OCI-LY7 (cell line): Measurements from ENCODE around the gene KRT13.

Source experiments
- CTCF ChIP-seq: fragments of 200-600 bp; sonication (generic); conservative IDR thresholded peaks from 2 replicates; pipeline ENCODE4 v1.5.1; 2014; ENCODE audit warnings: mild to moderate bottlenecking, antibody characterized with exemption, low read length, moderate library complexity, mixed read lengths
- EZH2phosphoT487 ChIP-seq: fragments of 200-600 bp; sonication (generic); IDR thresholded peaks from 2 replicates; pipeline ENCODE4 v1.6.1; 2018; ENCODE audit warnings: low read depth, borderline replicate concordance, mild to moderate bottlenecking, mixed run types, antibody characterized with exemption, low read length, moderate library complexity, mixed read lengths

- TF ChIP-seq CTCF (no peak), EZH2phosphoT487 (no peak)
These were observed 5.7 kb upstream of the KRT13 start for GRCh38 chr17:41511116-41511515.
